Gastrocnemius medialis (tissue), 4 donors: ENCODE data around the gene ZNF574.

ENCODE experiments used
- POLR2A ChIP-seq, 2 donors: fragments of 450-650 bp; IDR thresholded peaks; one replicate each; pipeline ENCODE4 v1.6.1; 2017; ENCODE audit warnings: antibody characterized with exemption in 2 of 2, mild to moderate bottlenecking in 2 of 2, moderate library complexity in 2 of 2
- TF ChIP-seq, protein P1 (sequence below), 5 experiments: fragments of 450-650 bp in 3 of 5; fragments of 200-600 bp in 2 of 5; sonication (generic) in 2 of 5; IDR thresholded peaks in 4 of 5; conservative IDR thresholded peaks in 1 of 5; 1 replicate in 4 of 5; 2 replicates in 1 of 5; pipeline ENCODE4 v1.5.1; 2016 to 2019; ENCODE audit warnings: antibody characterized with exemption in 5 of 5, mild to moderate bottlenecking in 3 of 5, moderate library complexity in 3 of 5

DNA sequence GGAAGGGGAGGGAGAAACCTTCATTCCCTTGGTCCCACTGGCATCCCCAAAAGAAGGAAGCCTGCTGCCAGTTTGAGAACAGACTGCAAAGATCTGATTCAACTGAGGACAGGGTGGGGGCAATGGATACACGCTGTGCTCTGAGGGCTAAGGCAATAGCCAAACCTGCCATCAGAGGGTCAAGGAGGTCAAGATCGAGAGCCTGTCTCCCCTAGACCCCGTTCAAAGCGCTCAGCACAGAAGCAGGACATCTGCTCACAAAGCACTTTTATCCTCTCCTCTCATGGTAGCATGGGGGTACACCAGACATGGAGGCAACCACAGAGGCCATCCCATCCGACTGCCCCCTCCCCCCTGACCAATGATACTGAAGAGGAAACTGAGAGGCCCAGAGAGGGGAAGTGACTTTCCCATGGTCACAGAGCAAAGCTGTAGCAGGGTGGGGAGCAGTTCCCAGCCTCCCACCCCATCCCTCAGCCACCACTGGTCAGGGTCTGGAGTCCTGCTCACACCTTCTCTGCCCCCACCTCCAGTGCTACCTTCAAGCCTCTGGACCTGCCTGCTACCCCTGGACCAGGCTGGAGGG, 45.2 kb downstream of the ZNF574 start:
- TF ChIP-seq, protein P1, sequence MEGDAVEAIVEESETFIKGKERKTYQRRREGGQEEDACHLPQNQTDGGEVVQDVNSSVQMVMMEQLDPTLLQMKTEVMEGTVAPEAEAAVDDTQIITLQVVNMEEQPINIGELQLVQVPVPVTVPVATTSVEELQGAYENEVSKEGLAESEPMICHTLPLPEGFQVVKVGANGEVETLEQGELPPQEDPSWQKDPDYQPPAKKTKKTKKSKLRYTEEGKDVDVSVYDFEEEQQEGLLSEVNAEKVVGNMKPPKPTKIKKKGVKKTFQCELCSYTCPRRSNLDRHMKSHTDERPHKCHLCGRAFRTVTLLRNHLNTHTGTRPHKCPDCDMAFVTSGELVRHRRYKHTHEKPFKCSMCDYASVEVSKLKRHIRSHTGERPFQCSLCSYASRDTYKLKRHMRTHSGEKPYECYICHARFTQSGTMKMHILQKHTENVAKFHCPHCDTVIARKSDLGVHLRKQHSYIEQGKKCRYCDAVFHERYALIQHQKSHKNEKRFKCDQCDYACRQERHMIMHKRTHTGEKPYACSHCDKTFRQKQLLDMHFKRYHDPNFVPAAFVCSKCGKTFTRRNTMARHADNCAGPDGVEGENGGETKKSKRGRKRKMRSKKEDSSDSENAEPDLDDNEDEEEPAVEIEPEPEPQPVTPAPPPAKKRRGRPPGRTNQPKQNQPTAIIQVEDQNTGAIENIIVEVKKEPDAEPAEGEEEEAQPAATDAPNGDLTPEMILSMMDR (IDR thresholded peaks at IDR 0.05 in 4 of 5, conservative IDR thresholded peaks at IDR 0.05 in 1 of 5): no peak
- TF ChIP-seq POLR2A (IDR thresholded peaks at IDR 0.05): no peak
